ENCODE results near the gene PDPN.

The PDPN gene

DNA sequence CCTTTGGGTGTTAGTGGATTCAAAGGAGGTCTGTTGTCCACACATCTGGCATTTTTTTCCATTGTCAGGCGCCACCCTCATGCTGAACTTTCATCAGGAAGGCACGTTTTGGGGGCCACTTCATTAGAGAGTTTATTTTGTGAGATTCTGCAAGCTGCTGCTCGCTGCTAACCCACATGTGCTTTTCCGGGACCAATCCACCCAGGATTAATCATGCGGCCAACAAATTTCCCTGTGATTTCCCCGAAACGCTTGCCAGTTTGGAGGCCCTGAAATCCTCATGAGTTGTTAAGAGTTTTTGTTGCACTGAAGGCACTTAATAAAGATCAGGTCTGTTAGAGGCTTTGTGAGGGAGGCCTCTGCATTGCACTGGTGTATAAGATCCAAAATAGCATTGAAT lies 2.4 kb downstream of the PDPN start:
- TF ChIP-seq FOXP2 (optimal IDR thresholded peaks at IDR 0.05; ENCODE audit: borderline replicate concordance, extremely low read depth, extremely low read length, insufficient read depth), result no peak
- no peak for TF ChIP-seq TAF1 (IDR thresholded peaks at IDR 0.05; ENCODE audit: borderline replicate concordance, insufficient read depth, low read length)
- TF ChIP-seq REST (IDR thresholded peaks at IDR 0.05; ENCODE audit: insufficient read depth in 1 of 2, low read depth in 2 of 2, low read length in 2 of 2), result no peak
- no peak for TF ChIP-seq POLR2AphosphoS5 (IDR thresholded peaks at IDR 0.05; ENCODE audit: low read depth, low read length)
- no peak for TF ChIP-seq SIN3A (IDR thresholded peaks at IDR 0.05; ENCODE audit: borderline replicate concordance, insufficient read depth, low read length)

DNA sequence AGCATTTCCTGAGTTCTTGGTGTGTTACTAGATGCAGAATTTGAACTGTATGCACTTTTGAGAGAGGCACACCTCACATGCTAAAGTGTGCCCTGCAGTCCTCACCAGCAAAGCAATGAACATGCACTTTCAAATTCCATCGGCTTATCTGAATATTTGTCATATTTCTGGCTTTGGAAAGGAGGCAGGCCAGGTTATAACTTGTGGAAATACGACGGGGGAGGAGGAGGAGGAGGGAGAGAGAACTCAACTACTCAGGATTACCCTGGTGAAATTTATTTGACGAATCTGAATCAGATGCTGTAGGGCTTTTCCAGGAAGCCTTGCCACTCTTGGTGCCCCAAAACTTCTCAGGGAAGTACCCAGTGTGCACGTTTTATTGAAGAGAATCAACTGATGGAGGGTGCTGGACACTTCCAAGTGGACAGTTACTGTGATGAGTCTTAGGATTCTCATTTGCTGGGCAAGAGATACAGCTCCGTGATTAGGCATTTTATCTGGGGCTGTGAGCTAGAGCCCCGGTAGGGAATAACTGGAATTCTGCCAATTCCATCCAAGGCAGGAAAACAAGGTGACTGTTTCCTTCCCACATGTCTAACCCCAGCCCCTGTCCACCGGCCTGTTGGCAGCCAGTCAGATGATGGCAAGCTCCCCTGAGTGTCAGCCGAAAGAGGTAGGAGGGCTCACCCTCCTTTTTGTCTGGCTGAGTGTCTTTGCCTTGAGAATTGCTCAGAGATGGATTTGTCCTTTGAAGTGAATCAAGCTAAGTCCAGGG lies 3.8 kb downstream of the PDPN start:
- TF ChIP-seq REST (IDR thresholded peaks at IDR 0.05; ENCODE audit: insufficient read depth in 1 of 2, low read depth in 2 of 2, low read length in 2 of 2) (no peak), SIN3A (IDR thresholded peaks at IDR 0.05; ENCODE audit: borderline replicate concordance, insufficient read depth, low read length) (no peak), POLR2AphosphoS5 (IDR thresholded peaks at IDR 0.05; ENCODE audit: low read depth, low read length) (no peak), FOXP2 (optimal IDR thresholded peaks at IDR 0.05; ENCODE audit: borderline replicate concordance, extremely low read depth, extremely low read length, insufficient read depth) (no peak), TAF1 (IDR thresholded peaks at IDR 0.05; ENCODE audit: borderline replicate concordance, insufficient read depth, low read length) (no peak)

DNA sequence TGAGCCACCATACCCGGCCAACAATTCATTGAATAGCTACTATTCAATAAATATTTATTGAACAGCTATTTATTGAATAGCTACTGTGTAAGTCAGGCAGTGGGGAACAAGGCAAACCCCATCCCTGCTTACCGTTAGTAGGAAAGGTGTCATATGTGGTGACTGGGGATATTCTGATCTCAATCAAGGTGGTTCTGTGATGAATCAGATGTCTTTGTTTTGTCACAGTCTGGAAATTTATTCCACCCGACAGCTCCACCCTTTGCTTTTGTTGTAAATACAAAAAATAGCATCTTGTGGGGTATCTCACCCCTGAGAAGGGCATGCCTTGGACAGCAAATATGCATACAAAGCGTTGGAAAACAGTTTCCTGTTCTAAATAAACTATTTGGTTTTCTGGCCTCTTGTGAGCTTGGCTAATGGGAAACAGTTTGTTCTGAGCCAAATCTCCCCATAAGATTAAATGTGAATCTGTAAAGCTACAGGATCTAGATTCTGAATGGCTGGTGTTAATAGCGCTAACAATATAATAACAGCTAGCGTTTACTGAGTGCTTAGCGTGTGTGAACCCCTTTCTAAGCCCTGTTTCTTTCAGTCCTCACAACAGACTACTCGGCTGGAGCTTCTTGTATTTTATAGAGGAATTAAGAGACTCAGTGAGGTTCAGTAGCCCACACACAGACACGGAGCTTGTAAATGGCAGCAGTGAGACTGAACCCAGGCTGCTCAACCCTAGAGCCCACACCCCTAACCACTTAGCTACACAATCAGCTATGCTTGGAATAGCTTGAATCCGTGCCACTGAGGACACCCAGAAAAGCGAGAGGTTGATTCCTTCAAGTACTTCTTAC lies 5.5 kb downstream of the PDPN start:
- no peak for TF ChIP-seq FOXP2 (optimal IDR thresholded peaks at IDR 0.05; ENCODE audit: borderline replicate concordance, extremely low read depth, extremely low read length, insufficient read depth)
- no peak for TF ChIP-seq POLR2AphosphoS5 (IDR thresholded peaks at IDR 0.05; ENCODE audit: low read depth, low read length)
- TF ChIP-seq TAF1 (IDR thresholded peaks at IDR 0.05; ENCODE audit: borderline replicate concordance, insufficient read depth, low read length), result no peak
- no peak for TF ChIP-seq REST (IDR thresholded peaks at IDR 0.05; ENCODE audit: insufficient read depth in 1 of 2, low read depth in 2 of 2, low read length in 2 of 2)
- TF ChIP-seq SIN3A (IDR thresholded peaks at IDR 0.05; ENCODE audit: borderline replicate concordance, insufficient read depth, low read length), result no peak

- TF ChIP-seq POLR2AphosphoS5 (IDR thresholded peaks at IDR 0.05; ENCODE audit: low read depth, low read length), result no peak
- TF ChIP-seq SIN3A (IDR thresholded peaks at IDR 0.05; ENCODE audit: borderline replicate concordance, insufficient read depth, low read length), result no peak
- TF ChIP-seq FOXP2 (optimal IDR thresholded peaks at IDR 0.05; ENCODE audit: borderline replicate concordance, extremely low read depth, extremely low read length, insufficient read depth), result no peak
- TF ChIP-seq REST (IDR thresholded peaks at IDR 0.05; ENCODE audit: insufficient read depth in 1 of 2, low read depth in 2 of 2, low read length in 2 of 2), result no peak
- TF ChIP-seq TAF1 (IDR thresholded peaks at IDR 0.05; ENCODE audit: borderline replicate concordance, insufficient read depth, low read length), result no peak
These were observed 6.9 kb downstream of the PDPN start for GRCh38 chr1:13590486-13590885.
